HEK293 (cell line): ENCODE data around the gene LILRA1.

ENCODE experiments used
- CTCF ChIA-PET: fragments of 350-600 bp; formaldehyde crosslinking; extraction: SDS; loops from one replicate; lab custom pipeline; 2021; ENCODE audit warnings: antibody characterized with exemption; lab: Yijun Ruan, JAX
- POLR2A ChIA-PET: fragments of 300-600 bp; formaldehyde crosslinking; extraction: SDS; loops from one replicate; lab custom pipeline; 2020; ENCODE audit warnings: antibody characterized with exemption, inconsistent platforms; lab: Yijun Ruan, JAX
- H3K27ac ChIP-seq: fragments of 200-500 bp; sonication (Bioruptor generic); 2 replicates; pipeline ENCODE4 v1.5.1; 2014; ENCODE audit warnings: low read depth, low read length, control low read depth, inconsistent platforms; ENCODE audit errors: extremely low read depth
- H3K36me3 ChIP-seq, 2 experiments: fragments of 200-500 bp in 1 of 2; sonication (Bioruptor generic) in 1 of 2; 1 replicate in 1 of 2; 2 replicates in 1 of 2; pipeline ENCODE4 v1.5.1; 2014 to 2017; ENCODE audit warnings: inconsistent platforms in 2 of 2, low read length in 2 of 2; ENCODE audit not compliant: control insufficient read depth in 2 of 2, insufficient read depth in 1 of 2
- H3K4me1 ChIP-seq: fragments of 200-500 bp; sonication (Bioruptor generic); 2 replicates; pipeline ENCODE4 v1.5.1; 2014; ENCODE audit warnings: mild to moderate bottlenecking, low read length, inconsistent platforms; ENCODE audit not compliant: control insufficient read depth, insufficient read depth
- H3K4me3 ChIP-seq: 2 replicates; pipeline ENCODE4 v1.5.1; 2011; ENCODE audit warnings: low read depth, mild to moderate bottlenecking, control low read depth, low read length, moderate library complexity
- H3K9me3 ChIP-seq: fragments of 200-500 bp; sonication (Bioruptor generic); 2 replicates; pipeline ENCODE4 v1.5.1; 2014; ENCODE audit warnings: low read depth, low read length, inconsistent platforms; ENCODE audit not compliant: control insufficient read depth, insufficient read depth
- EGR2 ChIP-seq: fragments of 450-650 bp; formaldehyde crosslinking; IDR thresholded peaks from 2 replicates; pipeline ENCODE4 v1.5.1; 2016; ENCODE audit warnings: low read depth, missing biosample characterization, missing genetic modification characterization
- FEZF1 ChIP-seq: fragments of 450-650 bp; formaldehyde crosslinking; IDR thresholded peaks from 2 replicates; pipeline ENCODE4 v1.5.1; 2016; ENCODE audit warnings: missing biosample characterization, missing genetic modification characterization
- IKZF3 ChIP-seq: fragments of 450-650 bp; IDR thresholded peaks from 2 replicates; pipeline ENCODE4 v1.5.0; 2018; ENCODE audit warnings: missing biosample characterization, mild to moderate bottlenecking, missing genetic modification characterization, moderate library complexity
- KLF1 ChIP-seq: fragments of 450-650 bp; formaldehyde crosslinking; IDR thresholded peaks from 2 replicates; pipeline ENCODE4 v1.5.1; 2016; ENCODE audit warnings: missing biosample characterization, missing genetic modification characterization
- MEIS1 ChIP-seq: sonication (generic); formaldehyde crosslinking; IDR thresholded peaks from 2 replicates; pipeline ENCODE4 v1.8.1; 2022; ENCODE audit warnings: missing genetic modification reagents, mild to moderate bottlenecking, borderline replicate concordance
- OVOL3 ChIP-seq: fragments of 450-650 bp; formaldehyde crosslinking; IDR thresholded peaks from 2 replicates; pipeline ENCODE4 v1.5.1; 2016; ENCODE audit warnings: missing biosample characterization, missing genetic modification characterization
- SETDB1 ChIP-seq: IDR thresholded peaks from one replicate; pipeline ENCODE4 v1.6.1; 2017; ENCODE audit warnings: mild to moderate bottlenecking, low read length, moderate library complexity, mixed read lengths; ENCODE audit not compliant: insufficient read length
- YY1 ChIP-seq: fragments of 450-650 bp; formaldehyde crosslinking; IDR thresholded peaks from 2 replicates; pipeline ENCODE4 v1.5.1; 2018; ENCODE audit warnings: missing biosample characterization, missing genetic modification characterization
- ZNF112 ChIP-seq: fragments of 450-650 bp; formaldehyde crosslinking; IDR thresholded peaks from 2 replicates; pipeline ENCODE4 v1.5.0; 2017; ENCODE audit warnings: missing biosample characterization, missing genetic modification characterization
- ZNF114 ChIP-seq: fragments of 450-650 bp; formaldehyde crosslinking; IDR thresholded peaks from 2 replicates; pipeline ENCODE4 v1.5.0; 2017; ENCODE audit warnings: missing biosample characterization, missing genetic modification characterization
- ZNF140 ChIP-seq: fragments of 450-650 bp; formaldehyde crosslinking; IDR thresholded peaks from 2 replicates; pipeline ENCODE4 v1.5.1; 2016; ENCODE audit warnings: missing biosample characterization, missing genetic modification characterization
- ZNF157 ChIP-seq: fragments of 450-650 bp; formaldehyde crosslinking; IDR thresholded peaks from 2 replicates; pipeline ENCODE4 v1.5.1; 2016; ENCODE audit warnings: missing biosample characterization, missing genetic modification characterization
- ZNF19 ChIP-seq: fragments of 450-650 bp; formaldehyde crosslinking; IDR thresholded peaks from 2 replicates; pipeline ENCODE4; 2016; ENCODE audit warnings: missing biosample characterization, missing genetic modification characterization, low read depth
- ZNF2 ChIP-seq: fragments of 450-650 bp; formaldehyde crosslinking; IDR thresholded peaks from 2 replicates; pipeline ENCODE4 v1.5.1; 2016; ENCODE audit warnings: missing biosample characterization, missing genetic modification characterization
- ZNF248 ChIP-seq: fragments of 450-650 bp; formaldehyde crosslinking; IDR thresholded peaks from 2 replicates; pipeline ENCODE4 v1.5.1; 2017; ENCODE audit warnings: missing biosample characterization, missing genetic modification characterization
- ZNF324 ChIP-seq: fragments of 450-650 bp; formaldehyde crosslinking; IDR thresholded peaks from 2 replicates; pipeline ENCODE4 v1.5.1; 2016; ENCODE audit warnings: missing biosample characterization, missing genetic modification characterization
- ZNF404 ChIP-seq: fragments of 450-650 bp; formaldehyde crosslinking; IDR thresholded peaks from 2 replicates; pipeline ENCODE4 v1.5.1; 2017; ENCODE audit warnings: missing biosample characterization, missing genetic modification characterization
- ZNF501 ChIP-seq: fragments of 450-650 bp; formaldehyde crosslinking; IDR thresholded peaks from 2 replicates; pipeline ENCODE4 v1.5.1; 2016; ENCODE audit warnings: missing biosample characterization, missing genetic modification characterization
- ZNF514 ChIP-seq: fragments of 450-650 bp; formaldehyde crosslinking; IDR thresholded peaks from 2 replicates; pipeline ENCODE4 v1.5.1; 2016; ENCODE audit warnings: missing biosample characterization, missing genetic modification characterization
- ZNF549 ChIP-seq: fragments of 450-650 bp; IDR thresholded peaks from 2 replicates; pipeline ENCODE4 v1.5.1; 2018; ENCODE audit warnings: missing biosample characterization, missing genetic modification characterization, mild to moderate bottlenecking, inconsistent platforms, moderate library complexity
- ZNF555 ChIP-seq: fragments of 450-650 bp; formaldehyde crosslinking; conservative IDR thresholded peaks from 2 replicates; pipeline ENCODE4 v1.5.1; 2017; ENCODE audit warnings: missing biosample characterization, mild to moderate bottlenecking, missing genetic modification characterization, inconsistent platforms
- ZNF624 ChIP-seq: fragments of 450-650 bp; formaldehyde crosslinking; IDR thresholded peaks from 2 replicates; pipeline ENCODE4 v1.5.1; 2017; ENCODE audit warnings: missing biosample characterization, missing genetic modification characterization
- ZNF670 ChIP-seq: fragments of 450-650 bp; formaldehyde crosslinking; IDR thresholded peaks from 2 replicates; pipeline ENCODE4 v1.5.1; 2016; ENCODE audit warnings: missing biosample characterization, missing genetic modification characterization, low read depth
- ZNF701 ChIP-seq: fragments of 450-650 bp; formaldehyde crosslinking; IDR thresholded peaks from 2 replicates; pipeline ENCODE4 v1.5.1; 2016; ENCODE audit warnings: missing biosample characterization, missing genetic modification characterization
- ZNF76 ChIP-seq: fragments of 450-650 bp; formaldehyde crosslinking; IDR thresholded peaks from 2 replicates; pipeline ENCODE4; 2016; ENCODE audit warnings: low read depth, missing biosample characterization, missing genetic modification characterization, borderline replicate concordance
- ZNF792 ChIP-seq: fragments of 450-650 bp; formaldehyde crosslinking; IDR thresholded peaks from 2 replicates; pipeline ENCODE4 v1.5.1; 2016; ENCODE audit warnings: missing biosample characterization, missing genetic modification characterization
- ZSCAN16 ChIP-seq: fragments of 450-650 bp; formaldehyde crosslinking; IDR thresholded peaks from 2 replicates; pipeline ENCODE4 v1.5.1; 2016; ENCODE audit warnings: missing biosample characterization, missing genetic modification characterization
- ZSCAN23 ChIP-seq: fragments of 450-650 bp; formaldehyde crosslinking; IDR thresholded peaks from 2 replicates; pipeline ENCODE4 v1.5.1; 2016; ENCODE audit warnings: missing biosample characterization, missing genetic modification characterization
- ZXDB ChIP-seq: fragments of 450-650 bp; formaldehyde crosslinking; IDR thresholded peaks from 2 replicates; pipeline ENCODE4 v1.5.1; 2016; ENCODE audit warnings: missing biosample characterization, missing genetic modification characterization
- TF ChIP-seq, protein P1 (sequence below): fragments of 450-650 bp; formaldehyde crosslinking; IDR thresholded peaks from 2 replicates; pipeline ENCODE4 v1.5.1; 2016; ENCODE audit warnings: missing biosample characterization, missing genetic modification characterization
- TF ChIP-seq, protein P2 (sequence below): fragments of 450-650 bp; formaldehyde crosslinking; IDR thresholded peaks from 2 replicates; pipeline ENCODE4 v1.5.1; 2016; ENCODE audit warnings: missing biosample characterization, missing genetic modification characterization
- TF ChIP-seq, protein P3 (sequence below): fragments of 450-650 bp; formaldehyde crosslinking; IDR thresholded peaks from 2 replicates; pipeline ENCODE4 v1.5.1; 2016; ENCODE audit warnings: missing biosample characterization, missing genetic modification characterization

Gene LILRA1

DNA sequence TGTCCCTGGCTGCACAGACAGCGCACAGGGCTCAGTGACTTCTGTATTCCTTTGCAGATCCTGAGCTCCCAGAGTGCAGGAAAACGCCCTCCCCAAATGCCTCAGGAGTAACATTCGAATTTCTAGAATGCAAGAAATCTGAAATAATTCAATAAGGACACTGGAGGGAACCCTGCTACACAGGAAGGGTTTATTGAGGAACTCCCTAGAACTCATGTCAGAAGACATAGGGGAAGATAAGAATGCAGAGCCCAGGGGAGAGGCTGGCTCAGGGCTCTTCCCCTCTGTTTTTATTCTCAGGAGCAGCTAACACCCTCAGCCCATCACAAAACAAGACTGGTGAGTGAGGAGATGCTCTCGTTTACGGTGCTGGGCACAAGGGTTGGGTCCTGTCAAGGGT is 6.8 kb downstream of the LILRA1 start:
- Histone ChIP-seq H3K9me3 (no peaks in the 10 kb centered on the region; the same call in 1 of the 2 replicates), H3K4me1 (no peaks in the 10 kb centered on the region), H3K36me3 (no peaks in the 10 kb centered on the region), H3K27ac (no peak overlapping the region), H3K4me3 (no peak overlapping the region)
- ChIA-PET POLR2A (no interaction called here), CTCF (no interaction called here)
- TF ChIP-seq ZNF555 (tag by site-specific recombination) (no peak), ZNF670 (tag by site-specific recombination) (no peak), FEZF1 (tag by site-specific recombination) (no peak), ZNF404 (tag by site-specific recombination) (no peak), ZNF76 (no peak), ZNF701 (no peak), SETDB1 (no peak), ZNF19 (tag by site-specific recombination) (no peak), IKZF3 (tag by site-specific recombination) (no peak), ZNF140 (no peak), ZNF114 (tag by site-specific recombination) (no peak), ZXDB (tag by site-specific recombination) (no peak), KLF1 (no peak), ZNF324 (tag by site-specific recombination) (no peak), ZNF112 (tag by site-specific recombination) (no peak), ZNF514 (no peak), OVOL3 (tag by site-specific recombination) (no peak)
- TF ChIP-seq, protein P1, sequence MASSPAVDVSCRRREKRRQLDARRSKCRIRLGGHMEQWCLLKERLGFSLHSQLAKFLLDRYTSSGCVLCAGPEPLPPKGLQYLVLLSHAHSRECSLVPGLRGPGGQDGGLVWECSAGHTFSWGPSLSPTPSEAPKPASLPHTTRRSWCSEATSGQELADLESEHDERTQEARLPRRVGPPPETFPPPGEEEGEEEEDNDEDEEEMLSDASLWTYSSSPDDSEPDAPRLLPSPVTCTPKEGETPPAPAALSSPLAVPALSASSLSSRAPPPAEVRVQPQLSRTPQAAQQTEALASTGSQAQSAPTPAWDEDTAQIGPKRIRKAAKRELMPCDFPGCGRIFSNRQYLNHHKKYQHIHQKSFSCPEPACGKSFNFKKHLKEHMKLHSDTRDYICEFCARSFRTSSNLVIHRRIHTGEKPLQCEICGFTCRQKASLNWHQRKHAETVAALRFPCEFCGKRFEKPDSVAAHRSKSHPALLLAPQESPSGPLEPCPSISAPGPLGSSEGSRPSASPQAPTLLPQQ, result no peak
- TF ChIP-seq, protein P2, sequence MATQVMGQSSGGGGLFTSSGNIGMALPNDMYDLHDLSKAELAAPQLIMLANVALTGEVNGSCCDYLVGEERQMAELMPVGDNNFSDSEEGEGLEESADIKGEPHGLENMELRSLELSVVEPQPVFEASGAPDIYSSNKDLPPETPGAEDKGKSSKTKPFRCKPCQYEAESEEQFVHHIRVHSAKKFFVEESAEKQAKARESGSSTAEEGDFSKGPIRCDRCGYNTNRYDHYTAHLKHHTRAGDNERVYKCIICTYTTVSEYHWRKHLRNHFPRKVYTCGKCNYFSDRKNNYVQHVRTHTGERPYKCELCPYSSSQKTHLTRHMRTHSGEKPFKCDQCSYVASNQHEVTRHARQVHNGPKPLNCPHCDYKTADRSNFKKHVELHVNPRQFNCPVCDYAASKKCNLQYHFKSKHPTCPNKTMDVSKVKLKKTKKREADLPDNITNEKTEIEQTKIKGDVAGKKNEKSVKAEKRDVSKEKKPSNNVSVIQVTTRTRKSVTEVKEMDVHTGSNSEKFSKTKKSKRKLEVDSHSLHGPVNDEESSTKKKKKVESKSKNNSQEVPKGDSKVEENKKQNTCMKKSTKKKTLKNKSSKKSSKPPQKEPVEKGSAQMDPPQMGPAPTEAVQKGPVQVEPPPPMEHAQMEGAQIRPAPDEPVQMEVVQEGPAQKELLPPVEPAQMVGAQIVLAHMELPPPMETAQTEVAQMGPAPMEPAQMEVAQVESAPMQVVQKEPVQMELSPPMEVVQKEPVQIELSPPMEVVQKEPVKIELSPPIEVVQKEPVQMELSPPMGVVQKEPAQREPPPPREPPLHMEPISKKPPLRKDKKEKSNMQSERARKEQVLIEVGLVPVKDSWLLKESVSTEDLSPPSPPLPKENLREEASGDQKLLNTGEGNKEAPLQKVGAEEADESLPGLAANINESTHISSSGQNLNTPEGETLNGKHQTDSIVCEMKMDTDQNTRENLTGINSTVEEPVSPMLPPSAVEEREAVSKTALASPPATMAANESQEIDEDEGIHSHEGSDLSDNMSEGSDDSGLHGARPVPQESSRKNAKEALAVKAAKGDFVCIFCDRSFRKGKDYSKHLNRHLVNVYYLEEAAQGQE (tag by site-specific recombination), result no peak

DNA sequence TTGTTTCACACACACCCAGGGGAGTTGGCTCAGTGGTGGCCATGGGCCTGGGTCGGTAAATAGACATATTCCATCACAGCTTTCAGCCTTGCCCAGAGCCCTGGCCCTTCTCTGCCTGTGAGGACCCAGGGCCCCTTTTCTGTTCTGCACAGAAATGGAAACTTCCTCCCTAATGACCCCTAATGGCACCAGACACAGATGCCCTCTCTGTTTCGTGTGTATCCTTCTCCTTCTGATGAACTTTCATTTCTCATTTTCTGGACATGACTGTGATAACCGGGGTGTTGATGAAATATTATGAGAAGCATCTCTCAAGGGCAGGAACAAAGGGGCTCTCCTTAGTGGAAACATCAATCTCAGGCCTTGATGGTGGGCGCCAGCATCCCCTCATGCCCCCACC is 12.8 kb downstream of the LILRA1 start:
- ChIA-PET CTCF (no interaction called here), POLR2A (no interaction called here)
- H3K4me3 ChIP-seq, result no peak overlapping the region
- H3K4me1 ChIP-seq, result no peaks in the 10 kb centered on the region
- no peak for TF ChIP-seq ZNF549 (tag by site-specific recombination)
- no peak for TF ChIP-seq YY1
- no peak for TF ChIP-seq ZNF76
- TF ChIP-seq ZNF624 (tag by site-specific recombination), result no peak
- TF ChIP-seq ZNF501 (tag by site-specific recombination), result no peak
- TF ChIP-seq ZSCAN16 (tag by site-specific recombination), result no peak
- no peak for TF ChIP-seq ZNF701
- no peak for TF ChIP-seq ZNF2 (tag by site-specific recombination)
- TF ChIP-seq ZNF248 (tag by site-specific recombination), result no peak
- no peak for TF ChIP-seq EGR2 (tag by site-specific recombination)
- no peak for TF ChIP-seq ZNF792 (tag by site-specific recombination)
- TF ChIP-seq ZNF157 (tag by site-specific recombination), result no peak
- TF ChIP-seq, protein P3, sequence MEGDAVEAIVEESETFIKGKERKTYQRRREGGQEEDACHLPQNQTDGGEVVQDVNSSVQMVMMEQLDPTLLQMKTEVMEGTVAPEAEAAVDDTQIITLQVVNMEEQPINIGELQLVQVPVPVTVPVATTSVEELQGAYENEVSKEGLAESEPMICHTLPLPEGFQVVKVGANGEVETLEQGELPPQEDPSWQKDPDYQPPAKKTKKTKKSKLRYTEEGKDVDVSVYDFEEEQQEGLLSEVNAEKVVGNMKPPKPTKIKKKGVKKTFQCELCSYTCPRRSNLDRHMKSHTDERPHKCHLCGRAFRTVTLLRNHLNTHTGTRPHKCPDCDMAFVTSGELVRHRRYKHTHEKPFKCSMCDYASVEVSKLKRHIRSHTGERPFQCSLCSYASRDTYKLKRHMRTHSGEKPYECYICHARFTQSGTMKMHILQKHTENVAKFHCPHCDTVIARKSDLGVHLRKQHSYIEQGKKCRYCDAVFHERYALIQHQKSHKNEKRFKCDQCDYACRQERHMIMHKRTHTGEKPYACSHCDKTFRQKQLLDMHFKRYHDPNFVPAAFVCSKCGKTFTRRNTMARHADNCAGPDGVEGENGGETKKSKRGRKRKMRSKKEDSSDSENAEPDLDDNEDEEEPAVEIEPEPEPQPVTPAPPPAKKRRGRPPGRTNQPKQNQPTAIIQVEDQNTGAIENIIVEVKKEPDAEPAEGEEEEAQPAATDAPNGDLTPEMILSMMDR (tag by site-specific recombination), result no peak
- no peak for TF ChIP-seq ZSCAN23
- no peak for TF ChIP-seq MEIS1 (CRISPR knock-in tag)
- H3K9me3 ChIP-seq, result no peaks in the 10 kb centered on the region; the same call in 1 of the 2 replicates
- no peaks in the 10 kb centered on the region for H3K36me3 ChIP-seq
- H3K27ac ChIP-seq, result no peak overlapping the region
